WERI-Rb-1 (cell line): ENCODE data around the gene LIMCH1.

Experiments used
- DNase-seq: peaks from one replicate; pipeline ENCODE4 v3.0.0-alpha.2; 2020
- H3K27ac ChIP-seq: fragments of 250-450 bp; sonication (Bioruptor Pico); 2 replicates; pipeline ENCODE4 v1.5.1; 2020; ENCODE audit warnings: mild to moderate bottlenecking, moderate library complexity
- H3K27me3 ChIP-seq: fragments of 250-450 bp; sonication (Bioruptor Pico); 2 replicates; pipeline ENCODE4 v1.5.1; 2021; ENCODE audit warnings: mild to moderate bottlenecking, low read depth, moderate library complexity; ENCODE audit not compliant: insufficient read depth, severe bottlenecking
- H3K36me3 ChIP-seq: fragments of 250-450 bp; sonication (Bioruptor Pico); 2 replicates; pipeline ENCODE4 v1.5.1; 2020; ENCODE audit warnings: mild to moderate bottlenecking, moderate library complexity
- H3K4me3 ChIP-seq: 2 replicates; pipeline ENCODE4 v1.5.1; 2011; ENCODE audit warnings: low read depth, mild to moderate bottlenecking, control low read depth, low read length
- H3K9me3 ChIP-seq: fragments of 250-450 bp; sonication (Bioruptor Pico); 2 replicates; pipeline ENCODE4 v1.5.1; 2021; ENCODE audit warnings: mild to moderate bottlenecking, moderate library complexity; ENCODE audit not compliant: severe bottlenecking
- CTCF ChIP-seq: IDR thresholded peaks from 2 replicates; pipeline ENCODE4 v1.5.1; 2011; ENCODE audit warnings: low read depth, mild to moderate bottlenecking, control low read depth, inconsistent platforms, low read length

Gene LIMCH1

GRCh38 chr4:41561244-41561643 lies 23.3 kb downstream of the LIMCH1 start:
- Histone ChIP-seq H3K36me3 (no peaks in the 10 kb centered on the region), H3K4me3 (no peak overlapping the region), H3K9me3 (no peaks in the 10 kb centered on the region), H3K27me3 (no peaks in the 10 kb centered on the region), H3K27ac (no peak overlapping the region)
- no peak for TF ChIP-seq CTCF
- DNase-seq: no peak

DNA sequence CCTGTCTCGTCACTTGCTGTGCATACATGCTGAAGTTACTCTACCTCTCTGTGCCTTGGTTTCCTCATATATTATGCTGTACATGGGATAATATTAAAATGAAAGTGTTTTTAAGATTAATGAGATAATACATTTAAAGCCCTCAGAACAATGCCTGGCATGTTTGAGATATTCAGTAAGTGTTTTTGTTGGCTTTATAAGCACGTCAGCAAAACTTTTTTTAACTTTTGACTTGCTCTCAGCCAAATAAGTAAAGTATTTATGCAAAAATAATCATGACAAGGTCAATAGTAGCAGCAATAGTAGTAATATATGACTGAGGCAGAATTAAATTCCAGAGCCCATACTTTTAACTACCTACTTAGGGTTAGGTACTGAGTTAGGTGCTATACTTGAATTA lies 29.2 kb downstream of the LIMCH1 start:
- Histone ChIP-seq H3K36me3 (no peaks in the 10 kb centered on the region), H3K9me3 (no peaks in the 10 kb centered on the region), H3K27me3 (no peaks in the 10 kb centered on the region), H3K27ac (no peak overlapping the region), H3K4me3 (no peak overlapping the region)
- no peak for DNase-seq
- no peak for TF ChIP-seq CTCF

DNA sequence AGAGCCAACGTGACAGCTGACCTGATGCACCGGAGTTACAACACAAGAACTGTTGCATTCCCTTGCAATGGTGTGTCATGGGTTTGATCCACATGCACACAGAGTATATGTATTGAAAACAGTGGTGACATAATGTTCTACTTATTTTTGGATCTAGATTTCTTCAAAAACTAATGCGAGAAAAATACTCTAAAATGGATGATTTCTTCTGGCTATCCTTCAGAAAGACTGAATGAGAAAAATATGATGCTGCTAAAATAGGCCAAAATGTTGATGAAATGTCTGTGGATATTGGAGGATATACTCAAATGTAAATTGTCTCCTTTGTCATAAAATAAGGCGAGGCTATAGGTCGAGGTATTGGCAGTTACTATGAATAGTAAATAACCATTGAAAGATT lies 30.4 kb downstream of the LIMCH1 start:
- Histone ChIP-seq H3K36me3 (no peaks in the 10 kb centered on the region), H3K27ac (no peak overlapping the region), H3K4me3 (no peak overlapping the region), H3K27me3 (no peaks in the 10 kb centered on the region), H3K9me3 (no peaks in the 10 kb centered on the region)
- TF ChIP-seq CTCF: no peak
- DNase-seq: no peak

- no peaks in the 10 kb centered on the region for H3K9me3 ChIP-seq
- no peak overlapping the region for H3K4me3 ChIP-seq
- peak overlapping the region; percentile 52; the same call in 1 of the 2 replicates for H3K27ac ChIP-seq
- H3K36me3 ChIP-seq: no peaks in the 10 kb centered on the region
- H3K27me3 ChIP-seq: no peaks in the 10 kb centered on the region
- peak; percentile 25 for DNase-seq
- TF ChIP-seq CTCF: no peak
Measured at GRCh38 chr4:41569961-41570360, 32.0 kb downstream of the LIMCH1 start.

GRCh38 chr4:41571422-41571821 lies 33.5 kb downstream of the LIMCH1 start:
- H3K9me3 ChIP-seq: no peaks in the 10 kb centered on the region
- peak overlapping the region; percentile 52 for H3K27ac ChIP-seq
- no peak for DNase-seq
- H3K36me3 ChIP-seq: no peaks in the 10 kb centered on the region
- peak overlapping the region; percentile 1; the same call in 1 of the 2 replicates for H3K4me3 ChIP-seq
- no peak for TF ChIP-seq CTCF
- H3K27me3 ChIP-seq: no peaks in the 10 kb centered on the region

GRCh38 chr4:41572516-41572915 lies 34.6 kb downstream of the LIMCH1 start:
- Histone ChIP-seq H3K27ac (no peak overlapping the region), H3K36me3 (no peaks in the 10 kb centered on the region), H3K4me3 (no peak overlapping the region), H3K9me3 (no peaks in the 10 kb centered on the region), H3K27me3 (no peaks in the 10 kb centered on the region)
- TF ChIP-seq CTCF: no peak
- DNase-seq: no peak
